H1 (cell line): Measurements from ENCODE around the gene NUFIP2. TPM values are rescaled to one million over a fixed set of nuclear protein-coding genes. Genes with fewer than 3 reads are reported as not detected.

ENCODE experiments used
- CTCF ChIA-PET: fragments of 300-600 bp; sonication (Branson Sonifier 250); formaldehyde crosslinking; loops from one replicate; lab custom pipeline; 2021; ENCODE audit not compliant: partially characterized antibody; lab: Charles Lee
- POLR2A ChIA-PET: fragments of 300-600 bp; sonication (Branson Sonifier 250); formaldehyde crosslinking; loops from one replicate; lab custom pipeline; 2021; ENCODE audit warnings: inconsistent platforms; ENCODE audit not compliant: partially characterized antibody; lab: Charles Lee
- DNase-seq, 2 experiments: peaks; one replicate each; pipeline versions ENCODE4 v3.0.0 to v3.0.0-alpha.2; 2010 to 2022; ENCODE audit warnings: low spot score in 2 of 2, low read depth in 1 of 2, mixed read lengths in 1 of 2
- FAIRE-seq: peaks from 2 replicates; lab custom pipeline; 2011; peaks lifted over from hg19 to GRCh38; lab: Jason Lieb, UNC
- H2AFZ ChIP-seq: 2 replicates; pipeline ENCODE4 v1.8.1; 2012; ENCODE audit warnings: low read length, inconsistent platforms
- H2AK5ac ChIP-seq: 2 replicates; pipeline ENCODE4 v1.6.1; 2013; ENCODE audit warnings: low read depth, low read length
- H2BK120ac ChIP-seq: replicated peaks from 2 replicates; pipeline ENCODE3; 2013; ENCODE audit warnings: low read depth, low read length, inconsistent platforms
- H2BK12ac ChIP-seq: 2 replicates; pipeline ENCODE4 v1.6.1; 2013; ENCODE audit warnings: low read depth, low read length
- H2BK15ac ChIP-seq: 2 replicates; pipeline ENCODE4 v1.6.1; 2013; ENCODE audit warnings: low read length
- H2BK20ac ChIP-seq: 2 replicates; pipeline ENCODE4 v1.6.1; 2013; ENCODE audit warnings: low read length
- H2BK5ac ChIP-seq: 2 replicates; pipeline ENCODE4 v1.6.1; 2013; ENCODE audit warnings: low read depth, low read length
- H3K14ac ChIP-seq: 2 replicates; pipeline ENCODE4 v1.6.1; 2013; ENCODE audit warnings: inconsistent platforms; ENCODE audit not compliant: insufficient read length
- H3K18ac ChIP-seq: 2 replicates; pipeline ENCODE4 v1.6.1; 2013; ENCODE audit warnings: low read length; ENCODE audit errors: extremely low read depth
- H3K23ac ChIP-seq: 2 replicates; pipeline ENCODE4 v1.6.1; 2013; ENCODE audit warnings: inconsistent platforms; ENCODE audit not compliant: insufficient read length
- H3K23me2 ChIP-seq: 2 replicates; pipeline ENCODE4 v1.6.1; 2013; ENCODE audit warnings: low read depth, low read length
- H3K27ac ChIP-seq: 2 replicates; pipeline ENCODE4 v1.6.1; 2011; ENCODE audit warnings: low read depth, low read length, inconsistent platforms
- H3K27me3 ChIP-seq, 4 experiments: replicated peaks in 1 of 4; 1 replicate in 1 of 4; 2 replicates in 3 of 4; pipeline versions ENCODE4 v1.6.1 to v1.8.1; 2011 to 2013; ENCODE audit warnings: low read length in 3 of 4, mild to moderate bottlenecking in 3 of 4, inconsistent platforms in 2 of 4, mixed read lengths in 2 of 4, moderate library complexity in 1 of 4; ENCODE audit not compliant: control insufficient read depth in 3 of 4, insufficient read depth in 3 of 4; ENCODE audit errors: extremely low read depth in 1 of 4
- H3K36me3 ChIP-seq, 4 experiments: 2 replicates each; pipeline versions ENCODE4 v1.6.1 to v1.8.1; 2011 to 2013; ENCODE audit warnings: mild to moderate bottlenecking in 4 of 4, low read length in 3 of 4, moderate library complexity in 2 of 4, control low read depth in 1 of 4, inconsistent platforms in 1 of 4; ENCODE audit not compliant: insufficient read depth in 4 of 4, control insufficient read depth in 2 of 4
- H3K4ac ChIP-seq: replicated peaks from 2 replicates; pipeline ENCODE3; 2013; ENCODE audit warnings: low read length, low read depth, mixed read lengths, inconsistent platforms; ENCODE audit not compliant: insufficient read length
- H3K4me1 ChIP-seq, 4 experiments: replicated peaks in 1 of 4; 1 replicate in 1 of 4; 2 replicates in 3 of 4; pipeline versions ENCODE4 v1.6.1 to v1.8.1; 2011 to 2013; ENCODE audit warnings: low read length in 3 of 4, inconsistent platforms in 2 of 4, mixed read lengths in 1 of 4; ENCODE audit not compliant: insufficient read depth in 4 of 4, control insufficient read depth in 3 of 4
- H3K4me2 ChIP-seq, 2 experiments: 2 replicates each; pipeline versions ENCODE4 v1.6.1 to v1.8.1; 2011 to 2013; ENCODE audit warnings: low read depth in 2 of 2, low read length in 2 of 2, control low read depth in 1 of 2, inconsistent platforms in 1 of 2, mild to moderate bottlenecking in 1 of 2; ENCODE audit not compliant: insufficient read depth in 1 of 2
- H3K4me3 ChIP-seq, 4 experiments: fragments of 200-600, 300-600 bp in 1 of 4; sonication (generic), shearing (Covaris generic), sonication (Bioruptor Twin) in 1 of 4; 2 replicates each; pipeline versions ENCODE4 v1.5.1 to v1.8.1; 2011 to 2016; ENCODE audit warnings: low read length in 4 of 4, low read depth in 3 of 4, control low read depth in 2 of 4, inconsistent platforms in 2 of 4, mild to moderate bottlenecking in 2 of 4, mixed read lengths in 1 of 4, moderate library complexity in 1 of 4; ENCODE audit not compliant: insufficient read depth in 2 of 4; ENCODE audit errors: extremely low read depth in 1 of 4
- H3K56ac ChIP-seq: replicated peaks from 2 replicates; pipeline ENCODE3; 2013; ENCODE audit warnings: low read depth, mild to moderate bottlenecking, mixed read lengths, low read length, inconsistent platforms; ENCODE audit not compliant: insufficient read length
- H3K79me1 ChIP-seq: 2 replicates; pipeline ENCODE4 v1.6.1; 2013; ENCODE audit warnings: low read depth, low read length, control low read depth
- H3K79me2 ChIP-seq, 2 experiments: 2 replicates each; pipeline versions ENCODE4 v1.6.1 to v1.8.1; 2012 to 2013; ENCODE audit warnings: low read length in 2 of 2, mild to moderate bottlenecking in 2 of 2, inconsistent platforms in 1 of 2; ENCODE audit not compliant: insufficient read depth in 2 of 2, control insufficient read depth in 1 of 2
- H3K9ac ChIP-seq, 4 experiments: replicated peaks in 1 of 4; 1 replicate in 1 of 4; 2 replicates in 3 of 4; pipeline versions ENCODE4 v1.6.1 to v1.8.1; 2011 to 2013; ENCODE audit warnings: low read depth in 3 of 4, low read length in 3 of 4, control low read depth in 2 of 4, mild to moderate bottlenecking in 2 of 4, moderate library complexity in 2 of 4, inconsistent platforms in 1 of 4; ENCODE audit errors: extremely low read depth in 1 of 4
- H3K9me3 ChIP-seq, 2 experiments: 2 replicates each; pipeline versions ENCODE4 v1.6.1 to v1.8.1; 2012 to 2013; ENCODE audit warnings: mild to moderate bottlenecking in 2 of 2, moderate library complexity in 2 of 2, control low read depth in 1 of 2, inconsistent platforms in 1 of 2, low read depth in 1 of 2, low read length in 1 of 2, mixed read lengths in 1 of 2; ENCODE audit not compliant: insufficient read depth in 2 of 2
- H4K20me1 ChIP-seq, 2 experiments: replicated peaks in 1 of 2; 2 replicates each; pipeline versions ENCODE3 to v1.8.1; 2011 to 2013; ENCODE audit warnings: inconsistent platforms in 2 of 2, low read length in 2 of 2, mild to moderate bottlenecking in 1 of 2; ENCODE audit not compliant: insufficient read depth in 2 of 2, control insufficient read depth in 1 of 2
- H4K5ac ChIP-seq: 2 replicates; pipeline ENCODE4 v1.6.1; 2013; ENCODE audit warnings: low read length, low read depth, mixed read lengths, inconsistent platforms; ENCODE audit not compliant: insufficient read length
- H4K8ac ChIP-seq: 2 replicates; pipeline ENCODE4 v1.8.0; 2013; ENCODE audit warnings: mild to moderate bottlenecking, moderate library complexity, low read length, inconsistent platforms; ENCODE audit not compliant: insufficient read depth; ENCODE audit errors: extremely low read depth
- H4K91ac ChIP-seq: replicated peaks from 2 replicates; pipeline ENCODE3; 2013; ENCODE audit warnings: low read length, mixed read lengths, inconsistent platforms; ENCODE audit not compliant: insufficient read length
- WGBS, 2 experiments: shearing (Covaris generic) in 1 of 2; methylation state at CpG; one replicate each; pipeline versions ENCODE4 v1.1.6 to v1.1.7; 2013 to 2015; ENCODE audit warnings: low lambda C conversion rate in 2 of 2, mixed read lengths in 2 of 2, inconsistent platforms in 1 of 2, low coverage in 1 of 2, missing lambda C conversion rate in 1 of 2; ENCODE audit not compliant: insufficient replicate concordance in 2 of 2, insufficient coverage in 1 of 2, insufficient read length in 1 of 2; ENCODE audit errors: extremely low coverage in 1 of 2, missing lambda C conversion rate in 1 of 2; 5-methylcytosine and 5-hydroxymethylcytosine counted together
- polyA plus RNA-seq, 7 experiments: library from polyadenylated mRNA; depleted of rRNA in 3 of 7; stranded (reverse) in 5 of 7; unstranded in 2 of 7; fragments of >200 nt in 5 of 7; fragments of 200-250 nt in 2 of 7; gene quantifications; 1 replicate in 5 of 7; 2 replicates in 1 of 7; 4 replicates in 1 of 7; pipeline versions ENCODE4 v1.2.1 to v1.2.3, GENCODE V29; 2011 to 2013; ENCODE audit warnings: missing spikeins in 2 of 7, mixed read lengths in 2 of 7
- total RNA-seq: library from RNA; stranded (reverse); fragmentation: NEBNext Ultra II Directional; extraction: Animal tissue kit (Norgen Biotek cat#: 25700); gene quantifications from 2 replicates; pipeline ENCODE4 v1.2.1, GENCODE V29; 2021

The NUFIP2 gene
- total and polyA plus RNA-seq, 2 of the 8 experiments (the other 6 are each of a cell fraction or from before 2014, with no cell fraction given), result 65.9 to 118 TPM

- H3K4me1 ChIP-seq, result peaks cover under 1 to 6% (median 3%) of the 10 kb centered on the region in 4 experiments; a peak in 4 of 7 replicates
- no peak overlapping the region for H4K5ac ChIP-seq
- FAIRE-seq (no peak), DNase-seq (no peak)
- no peak overlapping the region for H2BK20ac ChIP-seq
- H3K56ac ChIP-seq, result no peak overlapping the region
- no peak overlapping the region for H3K4ac ChIP-seq
- H3K18ac ChIP-seq, result no peak overlapping the region
- H4K20me1 ChIP-seq, result no peaks in the 10 kb centered on the region
- H2BK5ac ChIP-seq, result no peak overlapping the region
- no peak overlapping the region for H3K9ac ChIP-seq
- no peaks in the 10 kb centered on the region; a peak in 1 of 7 replicates for H3K27me3 ChIP-seq
- no peaks in the 10 kb centered on the region for H3K9me3 ChIP-seq
- H2BK120ac ChIP-seq, result no peak overlapping the region
- H3K23me2 ChIP-seq, result no peaks in the 10 kb centered on the region
- no peak overlapping the region for H2AK5ac ChIP-seq
- H3K79me2 ChIP-seq, result no peaks in the 10 kb centered on the region
- H3K4me3 ChIP-seq, result no peak overlapping the region
- H3K79me1 ChIP-seq, result no peaks in the 10 kb centered on the region
- WGBS, 2 experiments, result 90% methylated on average over 3 of the region's 3 CpGs; no CpG with 5 or more reads in 1 of the 2 experiments
- no peaks in the 10 kb centered on the region for H3K36me3 ChIP-seq
- no peak overlapping the region for H2AFZ ChIP-seq
- CTCF ChIA-PET, result interaction anchor here (0.6 to 1.5 kb wide), 6 partner anchors 14 to 382 kb away, joined by 3 to 6 read pairs (median 3); no protein-coding TSS in a partner anchor
- H2BK15ac ChIP-seq, result no peak overlapping the region
- H4K91ac ChIP-seq, result no peak overlapping the region
- no peak overlapping the region for H3K14ac ChIP-seq
- POLR2A ChIA-PET, result no interaction called here
- H2BK12ac ChIP-seq, result no peak overlapping the region
- no peak overlapping the region for H3K4me2 ChIP-seq
- H3K23ac ChIP-seq, result no peak overlapping the region
- no peak overlapping the region for H4K8ac ChIP-seq
- H3K27ac ChIP-seq, result no peak overlapping the region
Measured at GRCh38 chr17:29235904-29236303, 58.0 kb downstream of the NUFIP2 start.
